Astrocyte (in vitro differentiated cells and primary cell): ENCODE measurements around the gene BBS9.
"Not testable (repeated sequence)": the region's sequence is repeated elsewhere in the genome, so short reads cannot be mapped to it uniquely, and the experiment has no call there.

ENCODE experiments used
- CTCF ChIP-seq: IDR thresholded peaks from 2 replicates; pipeline ENCODE4 v1.5.1; 2011; ENCODE audit warnings: low read depth, mild to moderate bottlenecking, inconsistent platforms, low read length, moderate library complexity; ENCODE audit not compliant: insufficient read depth
- EZH2 ChIP-seq: IDR thresholded peaks from 2 replicates; pipeline ENCODE4 v1.6.1; 2012; ENCODE audit warnings: mild to moderate bottlenecking, low read length, inconsistent platforms; ENCODE audit not compliant: insufficient read depth

GRCh38 chr7:33218841-33219535 lies 89.6 kb downstream of the BBS9 start:
- not testable (repeated sequence) for TF ChIP-seq CTCF, EZH2
